OCI-LY1 (cell line): ENCODE measurements around the gene CRK.
A peak's percentile ranks its signal among the peaks of the same experiment; 100 is the strongest.
"Not testable (repeated sequence)": the region's sequence is repeated elsewhere in the genome, so short reads cannot be mapped to it uniquely, and the experiment has no call there.

ENCODE experiments used
- H2AFZ ChIP-seq: fragments of 200-600 bp; sonication (generic), shearing (Covaris generic); 2 replicates; pipeline ENCODE4 v1.6.0; 2014; ENCODE audit warnings: antibody characterized with exemption, mild to moderate bottlenecking, low read length
- H3F3A ChIP-seq: fragments of 200-600 bp; sonication (generic), shearing (Covaris generic); 2 replicates; pipeline ENCODE4 v1.6.0; 2014; ENCODE audit warnings: mild to moderate bottlenecking, antibody characterized with exemption, low read length, moderate library complexity; ENCODE audit not compliant: insufficient read depth
- H3K27ac ChIP-seq: fragments of 200-600 bp; sonication (generic); 2 replicates; pipeline ENCODE4 v1.5.1; 2014; ENCODE audit warnings: low read length, mixed run types, mild to moderate bottlenecking, low read depth; ENCODE audit not compliant: poor library complexity, severe bottlenecking
- H3K27me3 ChIP-seq: fragments of 200-600 bp; sonication (generic); 2 replicates; pipeline ENCODE4 v1.6.0; 2014; ENCODE audit warnings: antibody characterized with exemption, mild to moderate bottlenecking, low read length, moderate library complexity; ENCODE audit not compliant: insufficient read depth
- H3K36me3 ChIP-seq: fragments of 200-600 bp; sonication (generic); 2 replicates; pipeline ENCODE4 v1.6.1; 2014; ENCODE audit warnings: mild to moderate bottlenecking, antibody characterized with exemption, low read length, moderate library complexity, mixed read lengths; ENCODE audit not compliant: insufficient read depth
- H3K4me1 ChIP-seq: fragments of 200-600 bp; sonication (generic); 2 replicates; pipeline ENCODE4 v1.5.1; 2014; ENCODE audit warnings: mild to moderate bottlenecking, low read length, moderate library complexity; ENCODE audit not compliant: insufficient read depth, severe bottlenecking
- H3K4me2 ChIP-seq: fragments of 200-600 bp; sonication (generic), shearing (Covaris generic); 2 replicates; pipeline ENCODE4 v1.6.1; 2014; ENCODE audit warnings: low read length
- H3K4me3 ChIP-seq: fragments of 200-600 bp; sonication (generic); 2 replicates; pipeline ENCODE4 v1.5.1; 2014; ENCODE audit warnings: low read length, low read depth, mild to moderate bottlenecking, mixed read lengths; ENCODE audit not compliant: poor library complexity, severe bottlenecking
- H3K79me2 ChIP-seq: fragments of 200-600 bp; shearing (Covaris generic); 2 replicates; pipeline ENCODE4 v1.6.1; 2016; ENCODE audit warnings: mixed run types, low read length, mixed read lengths; ENCODE audit not compliant: insufficient read depth
- H3K9ac ChIP-seq: fragments of 200-600 bp; sonication (generic), shearing (Covaris generic); 2 replicates; pipeline ENCODE4 v1.6.1; 2014; ENCODE audit warnings: mild to moderate bottlenecking, low read length, mixed read lengths
- H3K9me2 ChIP-seq: fragments of 200-600 bp; sonication (generic), shearing (Covaris generic); 2 replicates; pipeline ENCODE4 v1.6.1; 2014; ENCODE audit warnings: low read depth, mild to moderate bottlenecking, low read length, mixed read lengths
- H3K9me3 ChIP-seq: fragments of 200-600 bp; shearing (Covaris generic); 2 replicates; pipeline ENCODE4 v1.6.1; 2014; ENCODE audit warnings: low read length, mixed read lengths
- H4K20me1 ChIP-seq: fragments of 200-600 bp; sonication (generic), shearing (Covaris generic); 2 replicates; pipeline ENCODE4 v1.6.0; 2016; ENCODE audit warnings: mild to moderate bottlenecking, low read length; ENCODE audit not compliant: insufficient read depth
- CTCF ChIP-seq: fragments of 200-600 bp; sonication (generic), shearing (Covaris generic); IDR thresholded peaks from 2 replicates; pipeline ENCODE4 v1.5.1; 2017; ENCODE audit warnings: mild to moderate bottlenecking, antibody characterized with exemption, low read length, moderate library complexity, mixed read lengths
- EZH2 ChIP-seq: fragments of 200-600 bp; sonication (generic), shearing (Covaris generic); IDR thresholded peaks from 2 replicates; pipeline ENCODE4 v1.8.0; 2017; ENCODE audit warnings: borderline replicate concordance, mixed run types, mild to moderate bottlenecking, antibody characterized with exemption, low read length, moderate library complexity, mixed read lengths

Gene CRK

GRCh38 chr17:1460233-1460632 is 4.2 kb upstream of the CRK start:
- no peak overlapping the region for H3K4me2 ChIP-seq
- peaks cover 5% of the 10 kb centered on the region for H3K79me2 ChIP-seq
- H3K4me3 ChIP-seq, result no peak overlapping the region
- H3K9ac ChIP-seq, result no peak overlapping the region
- no peaks in the 10 kb centered on the region for H3K9me2 ChIP-seq
- no peaks in the 10 kb centered on the region; the same call in 1 of the 2 replicates for H3K27me3 ChIP-seq
- no peak overlapping the region for H2AFZ ChIP-seq
- no peaks in the 10 kb centered on the region for H3K9me3 ChIP-seq
- H4K20me1 ChIP-seq, result no peaks in the 10 kb centered on the region
- H3K4me1 ChIP-seq, result peaks cover 16% of the 10 kb centered on the region
- peaks cover 2% of the 10 kb centered on the region; the same call in 1 of the 2 replicates for H3K36me3 ChIP-seq
- H3K27ac ChIP-seq, result no peak overlapping the region
- no peak for TF ChIP-seq CTCF
- TF ChIP-seq EZH2, result no peak
- H3F3A ChIP-seq, result no peaks in the 10 kb centered on the region

- TF ChIP-seq EZH2 (no peak), CTCF (peak; percentile 35)
These were observed 688 bp downstream of the CRK start for GRCh38 chr17:1455291-1455796.

GRCh38 chr17:1454541-1454940 is 1.5 kb downstream of the CRK start:
- Histone ChIP-seq H3K4me3 (peak overlapping the region; percentile 88), H3K27ac (no peak overlapping the region)

More at GRCh38 chr17:1455291-1455796, 688 bp downstream of the CRK start:
- Histone ChIP-seq H4K20me1 (0 out of 2 replicates have a peak, but pooled peaks cover 2% of the 10 kb centered on the region), H3F3A (no peaks in the 10 kb centered on the region), H3K79me2 (peaks cover 45% of the 10 kb centered on the region), H3K36me3 (peaks cover 17% of the 10 kb centered on the region; the same call in 1 of the 2 replicates), H3K27me3 (no peaks in the 10 kb centered on the region; the same call in 1 of the 2 replicates), H3K9me3 (no peaks in the 10 kb centered on the region), H3K9ac (peak overlapping the region; percentile 79), H3K4me3 (peak overlapping the region; percentile 88), H3K9me2 (no peaks in the 10 kb centered on the region), H3K4me1 (peaks cover 25% of the 10 kb centered on the region), H2AFZ (no peak overlapping the region), H3K27ac (no peak overlapping the region), H3K4me2 (peak overlapping the region; percentile 99)

GRCh38 chr17:1453694-1454093 is 2.3 kb downstream of the CRK start:
- H3K4me1 ChIP-seq, result peaks cover 25% of the 10 kb centered on the region
- H3K9me2 ChIP-seq, H3K4me3 ChIP-seq, H3K9me3 ChIP-seq, H3K27me3 ChIP-seq, H3K9ac ChIP-seq, H3K27ac ChIP-seq, H3K4me2 ChIP-seq, H3F3A ChIP-seq, H4K20me1 ChIP-seq, H2AFZ ChIP-seq: not testable (repeated sequence)
- H3K36me3 ChIP-seq, result peaks cover 25% of the 10 kb centered on the region; the same call in 1 of the 2 replicates
- peaks cover 59% of the 10 kb centered on the region for H3K79me2 ChIP-seq

More at GRCh38 chr17:1454541-1454940, 1.5 kb downstream of the CRK start:
- Histone ChIP-seq H3K27me3 (no peaks in the 10 kb centered on the region; the same call in 1 of the 2 replicates), H3F3A (no peaks in the 10 kb centered on the region), H3K79me2 (peaks cover 51% of the 10 kb centered on the region), H3K9me3 (no peaks in the 10 kb centered on the region), H4K20me1 (0 out of 2 replicates have a peak, but pooled peaks cover 2% of the 10 kb centered on the region), H3K9ac (peak overlapping the region; percentile 79), H3K9me2 (no peaks in the 10 kb centered on the region), H3K4me1 (peaks cover 25% of the 10 kb centered on the region), H3K4me2 (peak overlapping the region; percentile 99), H3K36me3 (peaks cover 17% of the 10 kb centered on the region; the same call in 1 of the 2 replicates), H2AFZ (no peak overlapping the region)
- TF ChIP-seq EZH2 (no peak), CTCF (no peak)
